BJ (cell line): ENCODE data around the gene ZNF346. TPM values are rescaled to one million over a fixed set of nuclear protein-coding genes. Genes with fewer than 3 reads are reported as not detected.

Experiments used
- CTCF ChIA-PET: fragments of 350-600 bp; formaldehyde crosslinking; extraction: SDS; loops from one replicate; lab custom pipeline; 2021; ENCODE audit warnings: antibody characterized with exemption, inconsistent platforms; lab: Yijun Ruan, JAX
- POLR2A ChIA-PET: fragments of 300-600 bp; sonication (Branson Sonifier 250); formaldehyde crosslinking; extraction: SDS; loops from one replicate; lab custom pipeline; 2021; ENCODE audit warnings: antibody characterized with exemption; lab: Charles Lee
- DNase-seq: peaks from one replicate; pipeline ENCODE4 v3.0.0-alpha.2; 2011; ENCODE audit warnings: low read depth
- H3K27me3 ChIP-seq: 2 replicates; pipeline ENCODE4 v1.6.0; 2011; ENCODE audit warnings: low read length; ENCODE audit not compliant: control insufficient read depth, insufficient read depth
- H3K36me3 ChIP-seq: 2 replicates; pipeline ENCODE4 v1.5.1; 2011; ENCODE audit warnings: low read length; ENCODE audit not compliant: control insufficient read depth, insufficient read depth
- H3K4me3 ChIP-seq: 2 replicates; pipeline ENCODE4 v1.5.1; 2011; ENCODE audit warnings: low read depth, mild to moderate bottlenecking, control low read depth, low read length
- CTCF ChIP-seq: IDR thresholded peaks from 2 replicates; pipeline ENCODE4 v1.5.1; 2011; ENCODE audit warnings: low read depth, mild to moderate bottlenecking, control low read depth, inconsistent platforms, low read length, moderate library complexity; ENCODE audit not compliant: insufficient read depth
- polyA plus RNA-seq: library from polyadenylated mRNA; depleted of rRNA; stranded (reverse); fragments of >200 nt; gene quantifications from 2 replicates; pipeline ENCODE4 v1.2.3, GENCODE V29; 2011

ZNF346 gene
- polyA plus RNA-seq, 1 experiment: 16.8 TPM

DNA sequence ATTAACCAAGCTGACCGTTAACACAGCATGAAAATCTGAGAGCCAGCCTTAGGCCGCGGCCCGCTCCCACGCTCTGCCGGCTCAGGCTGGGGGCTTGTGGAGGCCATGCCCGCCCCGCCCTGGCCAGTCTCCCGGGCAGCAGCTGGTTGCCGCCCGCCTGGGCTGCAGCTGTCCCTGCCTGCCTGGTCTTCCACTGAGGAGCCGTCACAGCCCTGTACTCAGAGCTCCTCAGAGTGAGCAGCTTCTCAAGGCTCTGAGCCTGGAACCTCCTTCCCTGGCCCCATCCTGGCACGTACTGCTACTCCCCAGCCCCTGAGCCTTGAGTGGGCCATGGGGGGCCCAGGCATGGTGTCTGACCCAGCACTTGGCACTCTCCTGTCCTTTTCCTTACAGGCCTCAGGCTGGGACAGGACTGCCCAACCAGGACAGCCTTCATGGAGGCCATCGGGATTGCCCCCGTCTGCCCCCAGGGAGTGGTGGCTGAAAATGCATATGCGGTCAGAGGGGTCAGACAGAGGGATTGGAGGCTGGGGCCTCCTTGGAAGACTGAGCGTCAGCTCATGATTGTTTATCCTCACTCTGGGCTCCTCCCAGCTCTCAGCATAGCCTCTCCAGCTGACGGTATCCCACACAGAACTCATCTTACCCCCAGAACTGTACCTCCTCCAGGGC, 76.1 kb downstream of the ZNF346 start:
- DNase-seq: no peak
- 0 out of 2 replicates have a peak, but pooled peaks cover 3% of the 10 kb centered on the region for H3K27me3 ChIP-seq
- CTCF ChIA-PET: interaction anchor here (0.7 to 2.7 kb wide), 9 partner anchors 9 to 438 kb away, joined by 3 to 20 read pairs (median 5); no protein-coding TSS in a partner anchor
- TF ChIP-seq CTCF: no peak
- H3K36me3 ChIP-seq: no peaks in the 10 kb centered on the region
- POLR2A ChIA-PET: interaction anchor here (0.5 kb wide), 1 partner anchor 96 kb away, joined by 9 read pairs; no protein-coding TSS in a partner anchor
- H3K4me3 ChIP-seq: no peak overlapping the region

DNA sequence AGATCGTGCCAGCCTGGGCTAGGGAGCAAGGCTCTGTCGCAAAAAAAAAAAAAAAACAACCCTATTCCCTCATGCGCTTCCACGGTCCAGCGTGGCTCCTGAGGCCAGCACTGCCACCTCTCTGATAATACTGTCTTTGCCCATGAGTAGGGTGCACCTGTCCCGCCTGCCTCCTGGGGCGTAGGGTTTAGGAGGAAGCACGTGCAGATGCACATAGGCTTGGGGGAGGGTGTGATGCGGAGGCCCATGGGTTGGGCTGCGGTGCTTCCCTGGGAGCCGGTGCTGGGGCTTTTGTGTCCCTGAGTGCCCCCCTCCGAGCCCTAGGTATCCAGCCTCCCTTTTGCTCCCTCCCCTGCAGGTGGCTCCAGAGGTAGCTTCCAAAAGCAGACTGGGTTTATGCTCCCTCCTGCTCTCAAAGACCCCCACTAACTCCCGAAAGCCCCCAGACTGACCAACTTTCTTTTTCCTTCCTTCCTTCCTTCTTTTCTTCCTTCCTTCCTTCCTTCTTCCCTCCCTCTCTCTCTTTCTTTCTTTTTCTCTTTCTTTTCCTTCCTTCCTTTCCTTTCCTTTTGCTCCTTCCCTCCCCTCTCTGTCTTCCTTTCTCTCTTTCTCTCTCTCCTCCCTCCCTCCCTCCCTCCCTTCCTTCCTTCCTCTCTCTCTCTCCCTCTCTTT, 77.1 kb downstream of the ZNF346 start:
- DNase-seq: no peak
- H3K27me3 ChIP-seq: peaks cover 5% of the 10 kb centered on the region; the same call in 1 of the 2 replicates
- CTCF ChIA-PET: interaction anchor here (0.7 to 2.7 kb wide), 4 partner anchors 11 to 439 kb away, joined by 4 to 20 read pairs (median 5); no protein-coding TSS in a partner anchor
- POLR2A ChIA-PET: no interaction called here
- H3K36me3 ChIP-seq: no peaks in the 10 kb centered on the region
- TF ChIP-seq CTCF: no peak
- H3K4me3 ChIP-seq: no peak overlapping the region

DNA sequence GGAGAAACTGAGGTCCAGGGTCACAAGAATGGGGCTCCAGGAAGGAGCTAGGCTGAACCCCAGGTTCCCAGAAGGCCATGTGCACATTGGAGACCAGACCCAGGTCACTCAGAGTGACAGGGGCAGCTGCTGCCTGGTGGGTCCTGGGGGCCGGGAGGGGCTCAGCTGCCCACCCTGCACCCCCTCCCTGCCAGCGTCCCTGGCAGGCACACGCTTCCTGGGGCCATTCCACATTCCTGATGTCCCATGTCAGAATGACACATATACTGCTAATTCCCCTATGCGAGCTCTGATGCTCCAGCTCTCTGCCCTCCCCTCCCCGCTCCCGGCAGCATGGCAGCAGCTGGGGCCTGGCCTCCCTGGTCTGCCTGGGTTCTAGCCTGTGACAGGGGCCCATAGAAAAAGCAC, 78.2 kb downstream of the ZNF346 start:
- ChIA-PET CTCF (interaction anchor here (0.6 to 1.5 kb wide), 3 partner anchors 10 to 127 kb away, joined by 3 to 7 read pairs (median 3); no protein-coding TSS in a partner anchor), POLR2A (interaction anchor here (0.5 kb wide), 1 partner anchor 168 kb away, joined by 3 read pairs; no protein-coding TSS in a partner anchor)
- DNase-seq: no peak
- Histone ChIP-seq H3K36me3 (no peaks in the 10 kb centered on the region), H3K4me3 (no peak overlapping the region), H3K27me3 (peaks cover 5% of the 10 kb centered on the region; the same call in 1 of the 2 replicates)
- no peak for TF ChIP-seq CTCF

- TF ChIP-seq CTCF: no peak
- no peak overlapping the region for H3K4me3 ChIP-seq
- CTCF ChIA-PET: interaction anchor here (1.2 to 2.1 kb wide), 2 partner anchors 10 to 32 kb away, joined by 3 to 7 read pairs; no protein-coding TSS in a partner anchor
- peaks cover 5% of the 10 kb centered on the region; the same call in 1 of the 2 replicates for H3K27me3 ChIP-seq
- POLR2A ChIA-PET: no interaction called here
- DNase-seq: no peak
- no peaks in the 10 kb centered on the region for H3K36me3 ChIP-seq
These were observed 81.2 kb downstream of the ZNF346 start for GRCh38 chr5:177103523-177104253.
